ENCODE measurements around the gene SAXO1.
A peak's percentile ranks its signal among the peaks of the same experiment; 100 is the strongest.
"Not testable (repeated sequence)": the region's sequence is repeated elsewhere in the genome, so short reads cannot be mapped to it uniquely, and the experiment has no call there.

Gene SAXO1, protein sequence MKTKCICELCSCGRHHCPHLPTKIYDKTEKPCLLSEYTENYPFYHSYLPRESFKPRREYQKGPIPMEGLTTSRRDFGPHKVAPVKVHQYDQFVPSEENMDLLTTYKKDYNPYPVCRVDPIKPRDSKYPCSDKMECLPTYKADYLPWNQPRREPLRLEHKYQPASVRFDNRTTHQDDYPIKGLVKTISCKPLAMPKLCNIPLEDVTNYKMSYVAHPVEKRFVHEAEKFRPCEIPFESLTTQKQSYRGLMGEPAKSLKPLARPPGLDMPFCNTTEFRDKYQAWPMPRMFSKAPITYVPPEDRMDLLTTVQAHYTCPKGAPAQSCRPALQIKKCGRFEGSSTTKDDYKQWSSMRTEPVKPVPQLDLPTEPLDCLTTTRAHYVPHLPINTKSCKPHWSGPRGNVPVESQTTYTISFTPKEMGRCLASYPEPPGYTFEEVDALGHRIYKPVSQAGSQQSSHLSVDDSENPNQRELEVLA

DNA sequence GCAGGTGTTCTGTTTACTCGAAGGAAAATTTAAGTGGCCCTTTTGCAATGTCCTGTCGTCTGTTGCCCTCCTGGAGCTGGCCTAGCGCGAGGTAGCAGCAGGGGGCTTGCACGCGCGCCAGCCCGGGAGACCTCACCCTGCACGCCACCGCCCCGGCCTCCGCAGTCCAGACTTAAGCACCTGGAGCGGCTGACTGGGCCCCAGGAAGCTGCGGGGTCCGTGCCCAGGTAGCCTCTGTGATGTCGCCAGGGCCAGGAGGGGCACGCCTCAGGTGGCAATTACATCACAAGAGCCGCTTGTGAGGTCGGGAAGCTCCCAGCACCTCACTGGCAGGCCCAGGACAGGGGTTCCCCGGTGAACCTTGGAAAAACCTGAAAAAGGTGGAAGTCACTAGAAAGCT is at the start of gene SAXO1:
SAXO1 (minus strand) TSS at position 195 of the 400 bp plus-strand sequence. CDS start 301 bp downstream, outside the sequence.
- no peak for DNase-seq

- no peak for DNase-seq
Observed at GRCh38 chr9:19074836-19075235, 41.8 kb upstream of the SAXO1 start.

- DNase-seq: no peak
Observed at GRCh38 chr9:19074229-19074628, 41.2 kb upstream of the SAXO1 start.

DNA sequence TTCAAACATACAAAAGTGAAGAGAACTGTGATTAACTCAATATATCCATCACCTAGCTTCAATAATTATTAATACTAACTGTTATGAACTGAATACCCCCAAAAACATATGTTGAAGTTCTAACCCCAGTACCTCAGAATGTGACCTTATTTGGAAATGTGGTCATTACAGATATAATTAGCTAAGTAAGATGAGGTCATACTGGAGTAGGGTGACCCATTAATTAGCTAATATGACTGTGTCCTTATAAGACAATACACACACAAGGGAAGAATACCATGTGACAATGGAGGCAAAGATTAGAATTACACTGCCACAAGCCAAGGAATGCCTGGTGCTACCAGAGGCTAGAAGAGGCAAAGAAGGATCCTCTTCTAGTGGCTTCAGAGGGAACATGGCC is 24.0 kb upstream of the SAXO1 start:
- no peak for DNase-seq

GRCh38 chr9:19050637-19051591 is 17.9 kb upstream of the SAXO1 start:
- DNase-seq: no peak

- no peak for DNase-seq
Observed at GRCh38 chr9:19049917-19050636, 17.1 kb upstream of the SAXO1 start.

- peak; percentile 78 to 92 (median 88) for DNase-seq
Observed at GRCh38 chr9:19048966-19049916, 16.2 kb upstream of the SAXO1 start, which contains the start of gene RRAGA. TSS of gene RRAGA (plus strand) at chr9:19049427. CDS start at chr9:19049660, 233 bp downstream.

- no peak for DNase-seq
Observed at GRCh38 chr9:19036611-19037010, 3.6 kb upstream of the SAXO1 start.

DNA sequence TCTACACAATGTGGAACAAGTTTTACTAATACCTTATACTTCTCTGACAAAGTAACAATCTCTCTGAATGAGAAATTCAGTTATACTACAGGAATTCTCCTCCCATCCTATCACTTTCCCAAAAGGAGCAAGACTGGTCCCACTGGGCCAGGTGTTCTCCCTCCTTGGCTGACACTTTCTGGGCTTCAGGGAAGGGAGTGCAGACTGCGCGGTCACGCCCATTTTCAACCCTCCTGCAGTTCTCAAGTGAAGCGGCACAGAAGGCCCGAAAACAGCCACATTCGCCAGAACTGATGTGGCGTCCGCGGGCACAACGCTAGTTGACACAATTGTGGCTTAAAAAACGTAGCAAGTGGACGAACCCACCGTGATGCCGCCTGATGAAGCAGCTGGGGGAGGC is 603 bp downstream of the SAXO1 start:
- no peak for DNase-seq

- no peak for DNase-seq
Observed at GRCh38 chr9:19030899-19031298, 2.1 kb downstream of the SAXO1 start.

DNA sequence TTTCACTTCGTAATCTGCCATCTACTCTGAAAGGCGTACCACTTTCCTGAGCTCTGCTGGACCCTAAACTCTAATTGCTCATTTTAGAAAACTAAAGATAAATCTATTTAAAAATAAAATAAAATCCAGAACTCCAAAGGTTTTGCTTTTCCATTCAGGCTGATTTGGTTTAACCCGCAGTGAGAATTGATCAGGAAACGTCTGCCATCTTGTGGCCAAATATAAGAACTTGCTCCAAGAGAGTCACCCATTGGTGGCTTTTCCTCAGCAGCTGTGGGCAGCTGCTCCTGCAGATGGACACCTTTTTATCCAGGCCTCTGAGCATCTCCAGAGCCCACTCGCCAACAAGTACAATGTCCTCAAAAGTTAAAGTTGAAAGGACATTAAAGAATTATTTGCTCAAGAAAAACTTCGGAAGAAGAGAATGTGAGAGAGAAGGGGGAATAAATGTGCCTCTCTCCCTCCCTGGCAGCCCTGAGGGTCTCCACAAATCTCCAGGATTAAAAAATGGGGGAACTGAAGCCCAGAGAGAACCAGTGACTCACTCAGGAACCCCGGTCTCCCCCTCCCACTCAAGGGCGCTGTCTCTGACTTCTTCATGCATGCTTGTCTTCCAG is 4.1 kb downstream of the SAXO1 start:
- peak in 1 of 4 experiments; percentile 4 for DNase-seq

DNA sequence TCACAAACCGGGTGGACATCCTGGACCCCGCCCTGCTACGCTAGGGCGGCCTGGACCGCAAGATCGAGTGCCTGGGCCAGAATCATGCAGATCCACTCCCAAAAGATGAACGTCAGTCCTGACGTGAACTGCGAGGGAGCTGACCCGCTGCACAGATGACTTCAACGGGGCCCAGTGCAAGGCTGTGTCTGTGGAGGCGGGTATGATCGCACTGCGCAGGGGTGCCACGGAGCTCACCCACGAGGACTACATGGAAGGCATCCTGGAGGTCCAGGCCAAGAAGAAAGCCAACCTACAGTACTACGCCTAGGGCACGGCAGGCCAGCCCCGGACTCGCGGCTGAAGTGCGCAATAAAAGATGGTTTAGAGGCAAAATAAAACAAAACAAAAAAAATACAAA is 5.2 kb downstream of the SAXO1 start:
- no peak for DNase-seq

GRCh38 chr9:19026375-19026774 is 6.6 kb downstream of the SAXO1 start:
- no peak for DNase-seq

GRCh38 chr9:19023078-19023477 is 9.9 kb downstream of the SAXO1 start:
- no peak for DNase-seq

- no peak for DNase-seq
Observed at GRCh38 chr9:19022206-19022605, 10.8 kb downstream of the SAXO1 start.

GRCh38 chr9:19021649-19022048 is 11.4 kb downstream of the SAXO1 start:
- not testable (repeated sequence) for DNase-seq

DNA sequence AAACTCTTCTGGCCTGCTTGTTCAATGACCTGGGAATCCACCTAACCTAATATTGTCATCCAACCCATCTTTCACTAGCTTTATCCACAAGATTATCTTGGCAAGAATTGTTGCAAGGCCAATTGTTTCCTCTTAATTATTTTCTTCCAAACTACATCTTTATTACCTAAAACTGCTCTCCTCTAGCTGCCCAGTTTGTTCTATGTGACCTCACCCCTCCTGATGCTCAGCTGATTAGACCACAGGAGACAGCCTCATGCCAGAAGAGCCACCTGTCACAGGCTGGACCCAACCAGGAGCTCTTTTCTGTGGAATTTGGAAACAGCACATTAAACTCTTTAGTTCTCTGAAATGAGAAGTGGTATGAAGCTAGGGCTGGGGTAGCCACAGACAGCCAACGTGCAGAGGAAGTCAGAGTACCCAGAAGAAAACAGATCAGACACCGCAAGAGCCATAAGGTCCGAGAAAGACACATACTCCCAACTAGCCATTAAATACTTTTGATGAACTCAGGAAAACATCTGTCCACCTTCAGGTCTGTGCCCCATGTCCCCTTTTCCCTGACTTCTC is 12.0 kb downstream of the SAXO1 start:
- DNase-seq: no peak

DNA sequence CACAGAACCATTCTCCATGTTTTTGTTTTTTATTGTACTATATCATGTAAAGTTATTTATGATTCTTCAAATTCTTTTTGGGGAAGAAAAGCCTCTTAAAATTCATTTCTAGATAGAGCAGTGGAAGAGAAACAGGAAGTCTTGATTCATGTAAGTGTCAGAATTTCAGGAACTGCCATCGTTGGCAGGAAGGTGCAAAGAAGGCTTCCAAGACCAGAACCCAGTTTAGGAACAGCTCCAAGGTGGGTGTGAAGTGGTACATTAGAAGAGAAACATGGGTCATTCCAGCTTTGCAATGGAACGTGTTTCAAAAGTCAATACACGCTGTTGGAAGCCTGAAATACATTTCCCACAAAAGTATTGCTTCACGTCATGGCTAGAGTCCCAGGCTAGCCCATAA is 14.8 kb downstream of the SAXO1 start:
- no peak for DNase-seq

DNA sequence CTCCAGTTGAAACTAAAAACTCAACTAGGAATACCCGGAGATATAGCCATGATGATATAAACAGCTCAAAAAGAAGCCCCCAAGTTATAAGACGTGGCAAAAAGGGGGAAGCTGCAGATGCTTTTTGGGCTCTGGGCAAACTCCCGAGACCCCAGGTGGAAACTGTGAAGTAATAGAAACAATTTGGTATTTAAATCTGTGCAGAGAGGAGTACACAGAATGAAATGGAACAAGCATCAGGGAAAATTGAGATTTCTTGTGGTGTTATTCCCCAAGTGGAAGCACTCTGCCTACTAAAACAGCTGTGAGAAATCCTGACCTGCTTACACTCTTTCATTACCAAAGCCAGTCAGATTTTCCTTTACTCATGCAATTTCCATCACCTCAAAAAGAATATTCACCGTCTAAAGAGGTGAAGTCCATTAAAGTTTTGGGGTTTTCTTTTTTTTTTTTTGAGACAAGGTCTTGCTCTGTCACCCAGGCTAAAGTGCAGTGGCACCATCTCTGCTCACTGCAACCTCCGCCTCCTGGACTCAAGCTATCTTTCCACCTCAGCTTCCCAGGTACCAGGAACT is 23.5 kb downstream of the SAXO1 start:
- no peak for DNase-seq

DNA sequence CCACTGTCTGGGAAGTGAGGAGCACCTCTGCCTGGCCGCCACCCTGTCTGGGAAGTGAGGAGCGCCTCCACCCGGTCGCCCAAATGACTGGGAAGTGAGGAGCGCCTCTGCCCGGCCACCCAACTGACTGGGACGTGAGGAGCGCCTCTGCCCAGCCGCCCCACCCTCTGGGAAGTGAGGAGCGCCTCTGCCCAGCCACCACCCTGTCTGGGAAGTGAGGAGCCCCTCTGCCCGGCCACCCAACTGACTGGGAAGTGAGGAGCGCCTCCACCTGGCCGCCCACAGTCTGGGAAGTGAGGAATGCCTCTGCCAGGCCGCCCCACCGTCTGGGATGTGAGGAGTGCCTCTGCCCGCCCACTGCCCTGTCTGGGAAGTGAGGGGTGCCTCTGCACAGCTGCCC is 32.9 kb downstream of the SAXO1 start:
- no peak for DNase-seq
